ENCODE data around the gene ACTL9.
"Not testable (repeated sequence)": the region's sequence is repeated elsewhere in the genome, so short reads cannot be mapped to it uniquely, and the experiment has no call there.

ACTL9 gene

DNA sequence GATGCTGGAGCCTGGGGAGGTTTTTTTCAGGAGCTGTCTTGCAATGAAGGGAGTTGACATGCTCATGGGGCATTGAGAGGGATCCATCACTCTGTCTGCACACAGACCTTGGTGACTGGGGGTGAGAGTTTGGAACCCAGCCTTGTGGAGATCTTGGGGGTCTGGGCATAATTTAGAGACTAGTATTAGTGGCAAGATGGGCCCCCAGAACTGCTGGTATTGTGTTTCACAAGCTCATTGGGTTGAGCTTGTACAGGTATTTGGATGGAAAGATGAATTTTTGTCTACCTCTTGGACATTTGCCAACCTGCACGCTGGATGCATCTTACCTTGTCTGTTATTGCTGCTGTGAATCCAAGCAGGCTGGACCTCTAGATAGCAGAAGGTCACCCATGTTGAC, 22.7 kb upstream of the ACTL9 start, which contains the start of gene OR2Z1:
TSS of gene OR2Z1 (plus strand) at position 301 of the 400 bp plus-strand sequence. CDS start 9,395 bp downstream, outside the sequence.
- TF ChIP-seq, protein P1, sequence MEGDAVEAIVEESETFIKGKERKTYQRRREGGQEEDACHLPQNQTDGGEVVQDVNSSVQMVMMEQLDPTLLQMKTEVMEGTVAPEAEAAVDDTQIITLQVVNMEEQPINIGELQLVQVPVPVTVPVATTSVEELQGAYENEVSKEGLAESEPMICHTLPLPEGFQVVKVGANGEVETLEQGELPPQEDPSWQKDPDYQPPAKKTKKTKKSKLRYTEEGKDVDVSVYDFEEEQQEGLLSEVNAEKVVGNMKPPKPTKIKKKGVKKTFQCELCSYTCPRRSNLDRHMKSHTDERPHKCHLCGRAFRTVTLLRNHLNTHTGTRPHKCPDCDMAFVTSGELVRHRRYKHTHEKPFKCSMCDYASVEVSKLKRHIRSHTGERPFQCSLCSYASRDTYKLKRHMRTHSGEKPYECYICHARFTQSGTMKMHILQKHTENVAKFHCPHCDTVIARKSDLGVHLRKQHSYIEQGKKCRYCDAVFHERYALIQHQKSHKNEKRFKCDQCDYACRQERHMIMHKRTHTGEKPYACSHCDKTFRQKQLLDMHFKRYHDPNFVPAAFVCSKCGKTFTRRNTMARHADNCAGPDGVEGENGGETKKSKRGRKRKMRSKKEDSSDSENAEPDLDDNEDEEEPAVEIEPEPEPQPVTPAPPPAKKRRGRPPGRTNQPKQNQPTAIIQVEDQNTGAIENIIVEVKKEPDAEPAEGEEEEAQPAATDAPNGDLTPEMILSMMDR (IDR thresholded peaks at IDR 0.05; ENCODE audit: borderline replicate concordance, control extremely low read depth, extremely low read depth, insufficient read depth, missing control alignments), result no peak
- DNase-seq (ENCODE audit: low spot score), result no peak
- in situ Hi-C loops (cut with MboI; ENCODE audit: low sequenced_read_pairs, unreplicated experiment), result no loop called here

DNA sequence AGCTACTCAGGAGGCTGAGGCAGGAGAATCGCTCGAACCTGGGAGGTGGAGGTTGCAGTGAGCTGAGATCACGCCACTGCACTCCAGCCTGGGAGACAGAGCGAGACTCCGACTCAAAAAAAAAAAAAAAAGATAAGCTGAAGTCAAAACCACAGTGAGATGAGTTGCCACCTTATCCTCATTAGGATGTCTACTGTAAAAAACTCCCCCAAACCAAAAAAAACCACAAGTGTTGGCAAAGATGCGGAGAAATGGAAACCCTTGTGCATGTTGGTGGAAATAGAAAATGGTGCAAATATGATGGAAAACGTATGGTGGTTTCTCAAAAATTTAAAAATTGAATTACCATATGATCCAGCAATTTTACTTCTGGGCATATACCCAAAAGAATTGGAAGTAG, 11.7 kb upstream of the ACTL9 start:
- DNase-seq (ENCODE audit: low spot score); in situ Hi-C loops (cut with MboI; ENCODE audit: low sequenced_read_pairs, unreplicated experiment): not testable (repeated sequence)

DNA sequence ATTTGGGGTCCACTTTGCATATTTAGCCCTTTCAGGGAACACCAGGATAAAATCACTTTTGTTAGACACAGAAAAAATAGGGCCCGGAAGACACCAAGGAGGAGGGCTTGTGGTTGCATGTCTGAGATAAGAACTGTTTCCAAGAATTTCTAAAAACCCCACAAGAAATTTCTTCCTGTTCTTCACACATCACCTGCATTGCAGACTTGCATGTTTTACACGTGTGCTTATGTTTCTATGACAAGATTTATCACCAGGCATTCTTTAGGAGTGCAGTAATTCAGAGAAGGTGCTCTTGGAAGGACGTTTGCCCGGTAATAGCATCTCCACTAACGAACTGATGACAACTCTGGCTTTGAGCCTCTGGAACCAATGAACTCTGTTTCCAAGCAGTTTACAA, 7.1 kb upstream of the ACTL9 start:
- TF ChIP-seq, protein P1 (IDR thresholded peaks at IDR 0.05; ENCODE audit: borderline replicate concordance, control extremely low read depth, extremely low read depth, insufficient read depth, missing control alignments), result no peak
- DNase-seq (ENCODE audit: low spot score), result no peak
- in situ Hi-C loops (cut with MboI; ENCODE audit: low sequenced_read_pairs, unreplicated experiment), result no loop called here

DNA sequence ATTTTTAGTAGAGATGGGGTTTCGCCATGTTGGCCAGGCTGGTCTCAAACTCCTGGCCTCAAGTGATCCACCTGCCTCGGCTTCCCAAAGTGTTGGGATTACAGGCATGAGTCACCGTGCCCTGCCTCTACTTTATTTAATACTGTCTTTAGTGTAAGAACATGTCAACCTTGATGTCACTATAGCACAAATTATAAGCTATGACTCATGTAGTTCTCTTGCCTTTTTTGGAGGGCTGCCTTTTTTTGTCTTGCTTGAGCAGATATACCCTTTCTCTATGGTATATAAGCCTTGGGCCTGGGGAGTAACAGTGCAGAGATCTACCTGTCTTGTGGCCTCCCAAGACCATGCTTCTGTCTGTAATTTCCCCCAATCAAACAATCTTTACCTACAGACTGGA, 6.7 kb upstream of the ACTL9 start:
- DNase-seq (ENCODE audit: low spot score); in situ Hi-C loops (cut with MboI; ENCODE audit: low sequenced_read_pairs, unreplicated experiment): not testable (repeated sequence)

DNA sequence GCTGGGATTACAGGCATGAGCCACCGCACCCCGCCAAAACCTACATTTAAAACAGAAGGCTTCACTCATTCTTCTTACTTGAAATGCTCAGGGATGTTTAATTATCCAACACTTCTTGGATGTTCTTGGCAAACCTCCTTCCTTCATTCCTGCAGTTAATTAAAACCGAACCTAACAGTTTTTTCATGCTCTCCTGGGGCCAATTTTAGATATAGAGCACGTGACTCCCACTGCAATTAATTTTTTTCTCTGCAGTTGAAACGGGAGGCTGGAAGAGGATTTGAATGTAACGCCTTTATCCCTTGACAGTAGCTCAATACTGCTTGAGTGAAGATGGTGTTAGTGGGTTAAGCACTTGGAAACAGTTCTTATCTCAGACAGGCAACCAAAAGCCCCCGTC, 4.6 kb upstream of the ACTL9 start:
- TF ChIP-seq, protein P1 (IDR thresholded peaks at IDR 0.05; ENCODE audit: borderline replicate concordance, control extremely low read depth, extremely low read depth, insufficient read depth, missing control alignments), result no peak
- no peak for DNase-seq (ENCODE audit: low spot score)
- in situ Hi-C loops (cut with MboI; ENCODE audit: low sequenced_read_pairs, unreplicated experiment), result no loop called here

DNA sequence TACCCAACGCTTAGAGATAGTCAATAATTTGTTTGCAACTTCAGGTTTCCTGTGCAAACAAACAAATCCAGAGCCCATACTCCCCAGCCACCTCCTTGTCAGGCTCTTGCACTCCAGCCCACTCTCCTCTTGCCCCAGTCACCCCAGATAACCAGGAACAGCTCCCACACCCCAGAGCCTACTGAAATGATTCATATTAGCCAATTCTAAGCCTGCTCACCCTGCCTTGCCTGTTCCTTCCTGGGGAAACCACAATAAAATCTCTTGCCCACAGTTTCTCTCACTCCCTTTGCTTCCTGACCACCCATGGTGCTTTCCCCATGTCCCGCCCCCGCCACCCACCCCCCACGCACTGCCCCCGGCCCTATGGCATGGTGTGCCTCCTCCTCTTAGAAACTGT, 3.8 kb upstream of the ACTL9 start:
- in situ Hi-C loops (cut with MboI; ENCODE audit: low sequenced_read_pairs, unreplicated experiment), result no loop called here
- no peak for DNase-seq (ENCODE audit: low spot score)

DNA sequence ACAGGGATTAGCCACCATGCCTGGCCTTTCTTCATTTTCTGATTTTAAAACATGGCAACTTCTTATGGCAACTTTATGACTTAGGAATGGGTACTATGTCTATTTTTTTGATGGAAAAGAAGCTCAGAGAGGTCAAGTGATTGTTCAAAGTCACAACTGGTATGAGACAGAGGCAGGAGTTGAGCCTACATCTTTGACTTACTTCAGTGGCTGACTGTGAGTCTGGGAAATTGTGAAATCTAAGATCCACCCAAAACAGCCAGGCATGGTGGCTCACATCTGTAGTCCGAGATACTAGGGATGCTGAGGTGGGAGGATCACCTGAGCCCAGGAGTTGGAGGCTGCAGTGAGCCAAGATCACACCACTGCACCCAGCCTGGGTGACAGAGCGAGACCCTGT, 2.4 kb upstream of the ACTL9 start:
- no peak for DNase-seq (ENCODE audit: low spot score)
- TF ChIP-seq, protein P1 (IDR thresholded peaks at IDR 0.05; ENCODE audit: borderline replicate concordance, control extremely low read depth, extremely low read depth, insufficient read depth, missing control alignments), result no peak
- in situ Hi-C loops (cut with MboI; ENCODE audit: low sequenced_read_pairs, unreplicated experiment), result no loop called here

More for the DNA sequence above, 3.8 kb upstream of the ACTL9 start:
- TF ChIP-seq, protein P1 (IDR thresholded peaks at IDR 0.05; ENCODE audit: borderline replicate concordance, control extremely low read depth, extremely low read depth, insufficient read depth, missing control alignments), result no peak

DNA sequence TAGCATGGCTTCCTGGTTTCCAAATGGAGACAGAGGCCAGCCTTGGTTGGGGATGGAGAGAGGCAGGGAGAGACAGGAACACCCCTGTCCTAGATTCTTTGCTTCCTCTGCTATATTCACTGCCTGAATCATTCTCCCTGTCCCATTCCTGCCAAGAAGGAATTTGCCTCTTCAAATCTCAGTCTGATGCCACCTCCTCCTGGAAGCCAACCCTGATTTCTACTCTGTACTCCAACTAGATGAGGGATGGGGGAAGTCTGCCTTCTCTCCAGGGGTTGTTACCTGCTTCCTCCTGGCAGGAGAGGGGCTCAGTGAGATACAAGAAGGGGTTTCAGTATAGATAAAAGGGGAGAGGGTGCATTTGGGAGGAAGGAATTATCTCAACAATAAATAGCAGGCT, 1.3 kb upstream of the ACTL9 start:
- TF ChIP-seq, protein P1 (IDR thresholded peaks at IDR 0.05; ENCODE audit: borderline replicate concordance, control extremely low read depth, extremely low read depth, insufficient read depth, missing control alignments), result no peak
- in situ Hi-C loops (cut with MboI; ENCODE audit: low sequenced_read_pairs, unreplicated experiment), result no loop called here
- DNase-seq (ENCODE audit: low spot score), result no peak

Data from GM13976 (cell line).